GM12873 (cell line): ENCODE measurements around the gene SLC38A11.

Experiments
- CTCF ChIP-seq: IDR thresholded peaks from 2 replicates; pipeline ENCODE4 v1.5.1; 2012; ENCODE audit warnings: low read depth, mild to moderate bottlenecking, moderate library complexity, low read length, control low read depth; ENCODE audit not compliant: insufficient read depth; ENCODE audit errors: missing control alignments

SLC38A11 gene

GRCh38 chr2:164981217-164981990, 26.1 kb upstream of the SLC38A11 start:
- TF ChIP-seq CTCF: no peak

GRCh38 chr2:164979113-164979512, 23.8 kb upstream of the SLC38A11 start:
- no peak for TF ChIP-seq CTCF

GRCh38 chr2:164976301-164976700, 21.0 kb upstream of the SLC38A11 start:
- TF ChIP-seq CTCF: no peak

- TF ChIP-seq CTCF: no peak
Measured at GRCh38 chr2:164975891-164976290, 20.6 kb upstream of the SLC38A11 start.

- no peak for TF ChIP-seq CTCF
Measured at GRCh38 chr2:164974221-164974620, 18.9 kb upstream of the SLC38A11 start.

- TF ChIP-seq CTCF: no peak
Measured at GRCh38 chr2:164972216-164972615, 16.9 kb upstream of the SLC38A11 start.

- TF ChIP-seq CTCF: no peak
Measured at GRCh38 chr2:164969909-164970690, 14.8 kb upstream of the SLC38A11 start.
